Measurements from ENCODE around the gene OR1L8. TPM values are rescaled to one million over a fixed set of nuclear protein-coding genes. Genes with fewer than 3 reads are reported as not detected.

Gene OR1L8
- total RNA-seq, 2 experiments from 2014 or later = not detected

- no TSS peak for BruUV-seq (replicated peaks)
- TF ChIP-seq EZH2phosphoT487 (IDR thresholded peaks at IDR 0.05; ENCODE audit: borderline replicate concordance, low read depth, low read length) (no peak), CTCF (conservative IDR thresholded peaks at IDR 0.05; ENCODE audit: low read length) (no peak)
- POLR2A ChIA-PET = no interaction called here
- no peak within 1 kb of the TSS for H3K4me2 ChIP-seq (ENCODE audit: low read length)
- no peaks in the 10 kb centered on the region for H3K4me1 ChIP-seq (ENCODE audit: insufficient read depth, low read length, poor library complexity, severe bottlenecking)
- CTCF ChIA-PET (ENCODE audit: unreplicated experiment) = no interaction called here
- no peak within 1 kb of the TSS for H3K4me3 ChIP-seq (ENCODE audit: low read depth, low read length, poor library complexity, severe bottlenecking)
- no peaks in the 10 kb centered on the region for H4K20me1 ChIP-seq (ENCODE audit: insufficient read depth, low read length)
- H3K79me2 ChIP-seq (ENCODE audit: insufficient read depth, low read depth, low read length) = no peaks in the 10 kb centered on the region
- no peaks in the 10 kb centered on the region for H3K36me3 ChIP-seq (ENCODE audit: insufficient read depth, low read length)
- H3K9me2 ChIP-seq (ENCODE audit: insufficient read depth, low read length) = no peaks in the 10 kb centered on the region
- no peaks in the 10 kb centered on the region for H3K9me3 ChIP-seq (ENCODE audit: low read length)
- intact Hi-C loops (cut with micrococcal nuclease; ENCODE audit: unreplicated experiment) = no loop called here
- no peak within 1 kb of the TSS for H2AFZ ChIP-seq (ENCODE audit: low read length)
- H3K27ac ChIP-seq (ENCODE audit: low read depth, low read length, poor library complexity, severe bottlenecking) = no peak within 1 kb of the TSS
- no peak for DNase-seq (ENCODE audit: low spot score)
Measured at GRCh38 chr9:122552812-122553211, 30.4 kb downstream of the OR1L8 start, which contains the start of gene OR1N2. OR1N2 (plus strand) TSS chr9:122553112; CDS start chr9:122553212, 100 bp downstream.

GRCh38 chr9:122551371-122551770, 31.8 kb downstream of the OR1L8 start:
- Histone ChIP-seq H4K20me1 (ENCODE audit: insufficient read depth, low read length) (no peaks in the 10 kb centered on the region), H3K9me2 (ENCODE audit: insufficient read depth, low read length) (no peaks in the 10 kb centered on the region), H2AFZ (ENCODE audit: low read length) (no peak overlapping the region), H3K4me1 (ENCODE audit: insufficient read depth, low read length, poor library complexity, severe bottlenecking) (no peaks in the 10 kb centered on the region), H3K4me2 (ENCODE audit: low read length) (no peak overlapping the region), H3K27ac (ENCODE audit: low read depth, low read length, poor library complexity, severe bottlenecking) (no peak overlapping the region), H3K4me3 (ENCODE audit: low read depth, low read length, poor library complexity, severe bottlenecking) (no peak overlapping the region), H3K9me3 (ENCODE audit: low read length) (no peaks in the 10 kb centered on the region), H3K79me2 (ENCODE audit: insufficient read depth, low read depth, low read length) (no peaks in the 10 kb centered on the region), H3K36me3 (ENCODE audit: insufficient read depth, low read length) (no peaks in the 10 kb centered on the region)
- BruUV-seq (replicated peaks) = no TSS peak
- TF ChIP-seq EZH2phosphoT487 (IDR thresholded peaks at IDR 0.05; ENCODE audit: borderline replicate concordance, low read depth, low read length) (no peak), CTCF (conservative IDR thresholded peaks at IDR 0.05; ENCODE audit: low read length) (no peak)
- intact Hi-C loops (cut with micrococcal nuclease; ENCODE audit: unreplicated experiment) = no loop called here
- ChIA-PET POLR2A (interaction anchor here (0.6 kb wide), 1 partner anchor 431 kb away, joined by 3 read pairs; no protein-coding TSS in a partner anchor), CTCF (ENCODE audit: unreplicated experiment) (no interaction called here)
- no peak for DNase-seq (ENCODE audit: low spot score)

- H4K20me1 ChIP-seq (ENCODE audit: insufficient read depth, low read length) = no peaks in the 10 kb centered on the region
- ChIA-PET CTCF (ENCODE audit: unreplicated experiment) (no interaction called here), POLR2A (no interaction called here)
- H3K9me2 ChIP-seq (ENCODE audit: insufficient read depth, low read length) = no peaks in the 10 kb centered on the region
- BruUV-seq (replicated peaks) = no TSS peak
- H3K9me3 ChIP-seq (ENCODE audit: low read length) = no peaks in the 10 kb centered on the region
- intact Hi-C loops (cut with micrococcal nuclease; ENCODE audit: unreplicated experiment) = no loop called here
- no peak for DNase-seq (ENCODE audit: low spot score)
- no peak overlapping the region for H3K4me2 ChIP-seq (ENCODE audit: low read length)
- no peaks in the 10 kb centered on the region for H3K79me2 ChIP-seq (ENCODE audit: insufficient read depth, low read depth, low read length)
- H3K36me3 ChIP-seq (ENCODE audit: insufficient read depth, low read length) = no peaks in the 10 kb centered on the region
- TF ChIP-seq EZH2phosphoT487 (IDR thresholded peaks at IDR 0.05; ENCODE audit: borderline replicate concordance, low read depth, low read length) = no peak
- no peak for TF ChIP-seq CTCF (conservative IDR thresholded peaks at IDR 0.05; ENCODE audit: low read length)
- no peak overlapping the region for H3K4me3 ChIP-seq (ENCODE audit: low read depth, low read length, poor library complexity, severe bottlenecking)
- no peak overlapping the region for H2AFZ ChIP-seq (ENCODE audit: low read length)
- H3K27ac ChIP-seq (ENCODE audit: low read depth, low read length, poor library complexity, severe bottlenecking) = no peak overlapping the region
- H3K4me1 ChIP-seq (ENCODE audit: insufficient read depth, low read length, poor library complexity, severe bottlenecking) = no peaks in the 10 kb centered on the region
Measured at GRCh38 chr9:122546196-122546595, 37.0 kb downstream of the OR1L8 start.

All from OCI-LY7 (cell line).